Spleen (tissue), 11 donors: ENCODE data around the gene RAB27A. TPM values are rescaled to one million over a fixed set of nuclear protein-coding genes. Genes with fewer than 3 reads are reported as not detected.
"Not testable (repeated sequence)": the region's sequence is repeated elsewhere in the genome, so short reads cannot be mapped to it uniquely, and the experiment has no call there.

Source experiments
- DNase-seq: peaks from one replicate; pipeline ENCODE4 v3.0.0-alpha.2; 2020
- H3K27ac ChIP-seq, 8 donors: fragments of 200-600 bp; sonication (generic) in 7 of 8; 1 replicate in 4 of 8; 2 replicates in 4 of 8; pipeline versions ENCODE4 v1.5.0 to v1.8.0; 2016 to 2021; ENCODE audit warnings: inconsistent platforms in 4 of 8, mild to moderate bottlenecking in 4 of 8, moderate library complexity in 1 of 8
- H3K27me3 ChIP-seq, 7 donors: fragments of 200-600 bp; sonication (generic) in 6 of 7; replicated peaks in 1 of 7; 1 replicate in 4 of 7; 2 replicates in 3 of 7; pipeline versions ENCODE4 v1.5.0 to v1.8.0; 2016 to 2021; ENCODE audit warnings: inconsistent platforms in 3 of 7, mild to moderate bottlenecking in 1 of 7
- H3K36me3 ChIP-seq, 6 donors: fragments of 200-600 bp; sonication (generic) in 5 of 6; 1 replicate in 4 of 6; 2 replicates in 2 of 6; pipeline versions ENCODE4 v1.5.0 to v1.8.0; 2016 to 2021; ENCODE audit warnings: inconsistent platforms in 2 of 6
- H3K4me1 ChIP-seq, 6 donors: fragments of 200-600 bp; sonication (generic) in 5 of 6; 1 replicate in 3 of 6; 2 replicates in 3 of 6; pipeline versions ENCODE4 v1.5.0 to v1.8.0; 2016 to 2021; ENCODE audit warnings: inconsistent platforms in 3 of 6
- H3K4me3 ChIP-seq, 8 donors: fragments of 200-600 bp; sonication (generic) in 7 of 8; 1 replicate in 4 of 8; 2 replicates in 4 of 8; pipeline versions ENCODE4 v1.5.0 to v1.8.0; 2016 to 2021; ENCODE audit warnings: inconsistent platforms in 4 of 8, mild to moderate bottlenecking in 4 of 8, moderate library complexity in 2 of 8
- H3K9me3 ChIP-seq, 8 donors: fragments of 200-600 bp; sonication (generic) in 7 of 8; 1 replicate in 4 of 8; 2 replicates in 4 of 8; pipeline versions ENCODE4 v1.5.0 to v1.8.0; 2016 to 2021; ENCODE audit warnings: inconsistent platforms in 4 of 8
- CTCF ChIP-seq, 11 experiments: fragments of 200-600 bp in 7 of 11; fragments of 450-650 bp in 4 of 11; sonication (generic) in 4 of 11; IDR thresholded peaks in 8 of 11; conservative IDR thresholded peaks in 3 of 11; 1 replicate in 7 of 11; 2 replicates in 4 of 11; pipeline versions ENCODE4 v1.4.0 to v1.8.0; 2016 to 2021; ENCODE audit warnings: antibody characterized with exemption in 11 of 11, inconsistent platforms in 4 of 11, mild to moderate bottlenecking in 1 of 11
- POLR2A ChIP-seq, 3 donors: fragments of 450-650 bp; IDR thresholded peaks; one replicate each; pipeline ENCODE4 v1.5.1; 2017; ENCODE audit warnings: antibody characterized with exemption in 3 of 3, mild to moderate bottlenecking in 1 of 3
- POLR2AphosphoS5 ChIP-seq, 3 donors: sonication (generic); formaldehyde crosslinking; IDR thresholded peaks; one replicate each; pipeline ENCODE4 v1.5.1; 2017; ENCODE audit warnings: antibody characterized with exemption in 3 of 3
- WGBS, 5 donors: extraction: QIAGEN DNeasy Blood & Tissue Kit in 3 of 5; methylation state at CpG; one replicate each; pipeline versions ENCODE4 v1.1.5 to v1.1.7; 2013 to 2018; 5-methylcytosine and 5-hydroxymethylcytosine counted together
- intact Hi-C: fragments of 100-400 bp; cut with DNase I; formaldehyde crosslinking; loops from one replicate; pipeline ENCODE4 v1.15.0; 2023; ENCODE audit warnings: low total_unique reads
- polyA plus RNA-seq, 3 donors: library from polyadenylated mRNA; stranded (reverse); fragments of 200-250 nt; gene quantifications; one replicate each; pipeline ENCODE4 v1.2.1, GENCODE V29; 2013
- total RNA-seq, 7 donors: library from RNA; depleted of rRNA in 3 of 7; stranded (reverse); fragments of >200 nt in 3 of 7; fragmentation: NEBNext Ultra II Directional in 4 of 7; extraction: Animal tissue kit (Norgen Biotek cat#: 25700) in 4 of 7; gene quantifications; one replicate each; pipeline versions ENCODE4 v1.1.0 to v1.2.1, GENCODE V29; 2016 to 2021
- donor health status: healthy with polysubstance abuse.
- donor health status: DM: no; HTN: no; CAD: no; lungs with moderate emphysema.
- donor health status: DM: no; HTN: no; CAD: no.
- donor health status: Bipolar disorder and iron deficiency.
- donor health status: healthy.
- donor health status: DM: no; HTN: no; CAD: no.
- donor health status: DM: yes; HTN: yes; CAD: no.

Gene RAB27A
- total and polyA plus RNA-seq, 10 donors = 9.4 to 72.0 (median 36.5) TPM

GRCh38 chr15:55254916-55255679, 34.5 kb downstream of the RAB27A start:
- TF ChIP-seq CTCF (IDR thresholded peaks at IDR 0.05 in 8 of 11, conservative IDR thresholded peaks at IDR 0.05 in 3 of 11) (no peak), POLR2A (IDR thresholded peaks at IDR 0.05) (no peak), POLR2AphosphoS5 (IDR thresholded peaks at IDR 0.05) (no peak)
- H3K27ac ChIP-seq = peak overlapping the region in 7 of 8 donors; percentile 62 to 86 (median 75)
- H3K4me1 ChIP-seq = peaks cover 12 to 96% (median 61%) of the 10 kb centered on the region in 6 donors
- peak overlapping the region in 6 of 8 donors; percentile 6 to 64 (median 22) for H3K4me3 ChIP-seq
- WGBS, 5 donors = 54 to 69% (median 61%) methylated on average over 4 of the region's 4 CpGs
- intact Hi-C loops = no loop called here
- no peaks in the 10 kb centered on the region for H3K27me3 ChIP-seq
- peaks cover 0 to 9% (median 0%) of the 10 kb centered on the region in 6 donors for H3K36me3 ChIP-seq
- H3K9me3 ChIP-seq = no peaks in the 10 kb centered on the region
- DNase-seq = no peak

- DNase-seq = no peak
- intact Hi-C loops = no loop called here
- Histone ChIP-seq H3K4me1 (peaks cover 12 to 100% (median 72%) of the 10 kb centered on the region in 6 donors), H3K4me3 (no peak overlapping the region), H3K27ac (peak overlapping the region in 6 of 8 donors; percentile 12 to 84 (median 62)), H3K27me3 (no peaks in the 10 kb centered on the region), H3K36me3 (peaks cover 0 to 14% (median 0%) of the 10 kb centered on the region in 6 donors), H3K9me3 (no peaks in the 10 kb centered on the region)
- no peak for TF ChIP-seq POLR2A (IDR thresholded peaks at IDR 0.05)
- no peak for TF ChIP-seq POLR2AphosphoS5 (IDR thresholded peaks at IDR 0.05)
- no peak for TF ChIP-seq CTCF (IDR thresholded peaks at IDR 0.05 in 8 of 11, conservative IDR thresholded peaks at IDR 0.05 in 3 of 11)
- WGBS, 5 donors = 29 to 57% (median 54%) methylated on average over 3 of the region's 3 CpGs
Measured at GRCh38 chr15:55253580-55253979, 36.0 kb downstream of the RAB27A start.

DNA sequence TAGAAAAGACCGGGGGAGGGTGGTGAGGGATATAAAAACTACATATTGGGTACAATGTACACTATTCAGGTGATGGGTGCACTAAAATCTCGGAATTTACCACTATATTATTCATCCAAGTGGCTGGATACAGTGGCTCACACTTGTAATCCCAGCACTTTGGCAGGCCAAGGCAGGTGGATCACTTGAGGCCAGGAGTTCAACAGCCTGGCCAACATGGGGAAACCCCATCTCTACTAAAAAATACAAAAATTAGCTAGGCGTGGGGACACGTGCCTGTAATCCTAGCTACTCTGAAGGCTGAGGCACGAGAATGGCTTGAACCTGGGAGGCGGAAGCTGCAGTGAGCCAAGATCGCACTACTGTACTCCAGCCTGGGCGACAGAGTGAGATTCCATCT, 37.4 kb downstream of the RAB27A start:
- H3K27me3 ChIP-seq, DNase-seq, intact Hi-C loops, H3K4me3 ChIP-seq, H3K9me3 ChIP-seq: not testable (repeated sequence)
- WGBS, 5 donors = 88 to 93% (median 90%) methylated on average over 8 of the region's 8 CpGs
- H3K4me1 ChIP-seq = peaks cover 7 to 100% (median 71%) of the 10 kb centered on the region in 6 donors
- peak overlapping the region in 5 of 8 donors; percentile 66 to 87 (median 84) for H3K27ac ChIP-seq
- H3K36me3 ChIP-seq = peaks cover 0 to 14% (median 0%) of the 10 kb centered on the region in 6 donors

- WGBS, 5 donors = 33 to 50% (median 45%) methylated on average over 4 of the region's 4 CpGs
- H3K4me1 ChIP-seq = peaks cover 7 to 100% (median 63%) of the 10 kb centered on the region in 6 donors
Measured at GRCh38 chr15:55250941-55251340, 38.7 kb downstream of the RAB27A start.

More at GRCh38 chr15:55250941-55251340, 38.7 kb downstream of the RAB27A start:
- DNase-seq = no peak
- Histone ChIP-seq H3K27me3 (no peaks in the 10 kb centered on the region), H3K27ac (peak overlapping the region in 7 of 8 donors; percentile 49 to 87 (median 81)), H3K4me3 (peak overlapping the region in 1 of 8 donors; percentile 33), H3K9me3 (no peaks in the 10 kb centered on the region), H3K36me3 (peaks cover 0 to 14% (median 2%) of the 10 kb centered on the region in 6 donors)
- intact Hi-C loops = no loop called here
- TF ChIP-seq CTCF (IDR thresholded peaks at IDR 0.05 in 8 of 11, conservative IDR thresholded peaks at IDR 0.05 in 3 of 11) (no peak), POLR2A (IDR thresholded peaks at IDR 0.05) (no peak), POLR2AphosphoS5 (IDR thresholded peaks at IDR 0.05) (no peak)
